Activated naive CD8-positive, alpha-beta T cell treated with anti-CD3 and anti-CD28 coated beads, Interleukin-2, amount 50 U/mL, for 16 hours (primary cell): ENCODE results near the gene RFK.
"Not testable (repeated sequence)": the region's sequence is repeated elsewhere in the genome, so short reads cannot be mapped to it uniquely, and the experiment has no call there.

ENCODE experiments used
- DNase-seq: peaks from one replicate; pipeline ENCODE4 v3.0.0-alpha.2; 2020; ENCODE audit warnings: low read depth, low spot score

RFK gene

GRCh38 chr9:76371901-76372300 is 22.3 kb downstream of the RFK start:
- DNase-seq: no peak

GRCh38 chr9:76370396-76371023 is 23.7 kb downstream of the RFK start:
- no peak for DNase-seq

GRCh38 chr9:76369583-76369982 is 24.6 kb downstream of the RFK start:
- DNase-seq: no peak

- DNase-seq: no peak
Observed at GRCh38 chr9:76366275-76366674, 28.0 kb downstream of the RFK start.

GRCh38 chr9:76365028-76365427 is 29.2 kb downstream of the RFK start:
- DNase-seq: no peak

GRCh38 chr9:76363032-76363395 is 31.2 kb downstream of the RFK start:
- no peak for DNase-seq

- not testable (repeated sequence) for DNase-seq
Observed at GRCh38 chr9:76362332-76363031, 31.7 kb downstream of the RFK start.

- no peak for DNase-seq
Observed at GRCh38 chr9:76359766-76360165, 34.5 kb downstream of the RFK start.

GRCh38 chr9:76359365-76359764 is 34.9 kb downstream of the RFK start:
- DNase-seq: no peak

- no peak for DNase-seq
Observed at GRCh38 chr9:76358628-76359280, 35.5 kb downstream of the RFK start.

- no peak for DNase-seq
Observed at GRCh38 chr9:76357555-76357954, 36.7 kb downstream of the RFK start.

GRCh38 chr9:76355886-76356285 is 38.3 kb downstream of the RFK start:
- no peak for DNase-seq

GRCh38 chr9:76354221-76354620 is 40.0 kb downstream of the RFK start:
- DNase-seq: no peak

GRCh38 chr9:76353280-76353679 is 40.9 kb downstream of the RFK start:
- no peak for DNase-seq

- DNase-seq: no peak
Observed at GRCh38 chr9:76352026-76352620, 42.1 kb downstream of the RFK start.

GRCh38 chr9:76351006-76351405 is 43.2 kb downstream of the RFK start:
- DNase-seq: no peak

GRCh38 chr9:76349865-76350264 is 44.4 kb downstream of the RFK start:
- DNase-seq: no peak

GRCh38 chr9:76342858-76343257 is 51.4 kb downstream of the RFK start:
- no peak for DNase-seq

GRCh38 chr9:76342201-76342600 is 52.0 kb downstream of the RFK start:
- DNase-seq: no peak

- no peak for DNase-seq
Observed at GRCh38 chr9:76341616-76342015, 52.6 kb downstream of the RFK start.

- no peak for DNase-seq
Observed at GRCh38 chr9:76338418-76338817, 55.8 kb downstream of the RFK start.

GRCh38 chr9:76336027-76336426 is 58.2 kb downstream of the RFK start:
- no peak for DNase-seq
